AG09309 (cell line): ENCODE measurements around the gene TYMS.

Experiments used
- DNase-seq: peaks from one replicate; pipeline ENCODE4 v3.0.0-alpha.2; 2010; ENCODE audit warnings: low read depth
- H3K4me3 ChIP-seq: 2 replicates; pipeline ENCODE4 v1.5.1; 2011; ENCODE audit warnings: mild to moderate bottlenecking, low read depth, low read length, moderate library complexity; ENCODE audit not compliant: control insufficient read depth
- CTCF ChIP-seq: IDR thresholded peaks from 2 replicates; pipeline ENCODE4 v1.5.1; 2011; ENCODE audit warnings: mild to moderate bottlenecking, low read depth, low read length, inconsistent platforms; ENCODE audit not compliant: insufficient read depth, control insufficient read depth; ENCODE audit errors: missing control alignments

The TYMS gene

GRCh38 chr18:703213-703967 is 45.9 kb downstream of the TYMS start:
- TF ChIP-seq CTCF = no peak
- DNase-seq = no peak
- no peak overlapping the region for H3K4me3 ChIP-seq

- TF ChIP-seq CTCF = no peak
- DNase-seq = no peak
- H3K4me3 ChIP-seq = no peak overlapping the region
Measured at GRCh38 chr18:706405-706804, 49.0 kb downstream of the TYMS start.

DNA sequence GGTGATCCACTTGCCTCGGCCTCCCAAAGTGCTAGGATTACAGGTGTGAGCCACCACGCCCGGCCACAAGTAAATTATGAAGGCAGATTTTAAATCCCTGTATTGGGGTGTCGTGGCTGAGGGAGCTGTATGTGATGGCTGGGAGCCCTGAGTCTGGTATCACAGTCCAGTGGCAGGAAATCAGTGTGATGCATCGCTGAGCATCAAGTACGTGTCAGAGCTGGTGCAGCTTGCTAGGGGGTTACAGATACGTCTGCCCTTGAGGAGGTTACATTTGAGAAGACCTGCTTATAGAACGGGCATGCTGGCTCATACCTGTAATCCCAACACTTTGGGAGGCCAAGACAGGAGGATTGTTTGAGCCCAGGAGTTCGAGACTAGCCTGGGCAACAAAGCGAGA is 50.6 kb downstream of the TYMS start:
- no peak for DNase-seq
- TF ChIP-seq CTCF = no peak
- no peak overlapping the region for H3K4me3 ChIP-seq

- DNase-seq = no peak
- no peak for TF ChIP-seq CTCF
- no peak overlapping the region for H3K4me3 ChIP-seq
Measured at GRCh38 chr18:709771-710170, 52.3 kb downstream of the TYMS start.

DNA sequence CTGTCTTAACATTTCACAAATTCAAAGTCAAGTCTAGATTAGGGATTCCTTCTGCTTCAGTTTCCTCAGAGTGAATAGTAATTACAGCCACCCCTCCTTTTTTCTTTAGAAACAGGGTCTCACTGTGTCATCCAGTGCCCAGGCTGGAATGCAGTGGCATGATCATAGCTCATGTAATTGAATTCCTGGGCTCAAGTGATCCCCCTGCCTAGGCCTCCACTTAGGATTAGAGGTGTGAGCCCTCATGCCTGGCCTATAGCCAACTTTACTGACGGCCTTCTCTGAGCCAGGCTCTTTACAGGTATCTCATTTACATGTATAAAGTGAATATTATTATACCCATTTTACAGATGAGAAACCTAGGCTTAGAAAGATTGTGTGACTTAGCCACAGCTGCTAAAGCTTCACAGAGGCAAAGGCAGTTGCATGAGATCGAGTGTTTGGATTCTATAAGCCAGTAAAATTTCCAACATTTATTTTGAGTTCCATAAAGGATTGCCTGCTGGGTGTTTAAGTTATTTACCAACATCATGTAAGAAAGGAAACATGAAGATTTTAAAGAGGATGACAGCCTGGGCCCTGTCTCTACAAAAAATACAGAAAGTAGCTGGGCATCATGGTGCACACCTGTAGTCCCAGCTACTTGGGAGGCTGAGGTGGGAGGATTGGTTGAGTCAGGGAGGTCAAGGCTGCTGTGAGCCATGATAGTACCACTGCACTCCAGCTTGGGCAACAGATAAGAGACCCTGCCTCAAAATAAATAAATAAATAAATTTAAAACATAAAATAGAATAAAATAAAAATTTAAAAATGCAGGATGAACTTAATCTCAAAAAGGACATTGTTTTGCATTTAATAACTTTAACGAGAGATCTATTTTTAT is 53.2 kb downstream of the TYMS start:
- DNase-seq = no peak
- peak overlapping the region; percentile 82 for H3K4me3 ChIP-seq
- no peak for TF ChIP-seq CTCF

GRCh38 chr18:711310-711656 is 53.8 kb downstream of the TYMS start:
- peak overlapping the region; percentile 82 for H3K4me3 ChIP-seq
- no peak for DNase-seq
- no peak for TF ChIP-seq CTCF
